ENCODE results near the gene TBC1D5. TPM values are rescaled to one million over a fixed set of nuclear protein-coding genes. Genes with fewer than 3 reads are reported as not detected.

The TBC1D5 gene
- total and polyA plus RNA-seq, 2 of the 4 experiments (the other 2 are of a cell fraction) = 16.4 to 57.0 TPM

- POLR2A ChIA-PET (ENCODE audit: unreplicated experiment) = no interaction called here
- H3K27me3 ChIP-seq (ENCODE audit: control insufficient read depth, insufficient read depth, low read length) = no peaks in the 10 kb centered on the region
- H3K9me3 ChIP-seq (ENCODE audit: control insufficient read depth, insufficient read depth, low read length) = no peaks in the 10 kb centered on the region
- in situ Hi-C loops (cut with MboI; ENCODE audit: low sequenced_read_pairs) = no loop called here
- no peak overlapping the region for H3K4ac ChIP-seq (ENCODE audit: low read depth, low read length)
- intact Hi-C loops (cut with micrococcal nuclease) = no loop called here
- no peak overlapping the region for H3K56ac ChIP-seq (ENCODE audit: extremely low read depth, insufficient read depth, low read length)
- H3K9me1 ChIP-seq (ENCODE audit: insufficient read depth, low read length) = no peaks in the 10 kb centered on the region
- H3K4me2 ChIP-seq (ENCODE audit: low read depth, low read length) = no peak overlapping the region
- DNase-seq = no peak
- H4K8ac ChIP-seq (ENCODE audit: low read depth in 2 of 2, low read length in 2 of 2) = no peak overlapping the region
- no peak overlapping the region for H3K23ac ChIP-seq (ENCODE audit: low read depth, low read length)
- H3K14ac ChIP-seq (replicated peaks; ENCODE audit: low read depth, low read length) = no peak overlapping the region
- dilution Hi-C loops (cut with HindIII; ENCODE audit: low sequenced_read_pairs, unreplicated experiment) = no loop called here
- H2BK15ac ChIP-seq (ENCODE audit: low read depth, low read length) = no peak overlapping the region
- no peak overlapping the region for H3K4me3 ChIP-seq (ENCODE audit: insufficient read depth, low read depth, low read length)
- no peaks in the 10 kb centered on the region; the same call in 1 of the 2 replicates for H3K4me1 ChIP-seq (ENCODE audit: control insufficient read depth, insufficient read depth, low read length)
- H3K79me1 ChIP-seq (ENCODE audit: low read depth in 1 of 2, low read length in 2 of 2) = peaks cover 0 to 2% of the 10 kb centered on the region in 2 experiments; a peak in 1 of 4 replicates
- no peak overlapping the region for H4K5ac ChIP-seq (ENCODE audit: low read depth, low read length)
- H3K18ac ChIP-seq (ENCODE audit: low read depth, low read length) = no peak overlapping the region
- no TSS peak for BruUV-seq (replicated peaks)
- H4K20me1 ChIP-seq (ENCODE audit: insufficient read depth, low read length) = no peaks in the 10 kb centered on the region
- no CpG with 5 or more reads among the region's 3 CpGs for WGBS, 2 experiments (ENCODE audit: extremely low coverage in 2 of 2, insufficient read length in 1 of 2)
- H2AK9ac ChIP-seq (replicated peaks; ENCODE audit: low read depth, low read length, poor library complexity) = no peak overlapping the region
- TF ChIP-seq CTCF (conservative IDR thresholded peaks at IDR 0.05; ENCODE audit: low read depth, low read length) (no peak), CEBPB (IDR thresholded peaks at IDR 0.05; ENCODE audit: low read depth, low read length) (no peak), MAFK (IDR thresholded peaks at IDR 0.05; ENCODE audit: low read depth, low read length) (no peak), POLR2A (IDR thresholded peaks at IDR 0.05; ENCODE audit: low read depth, low read length) (no peak), RAD21 (IDR thresholded peaks at IDR 0.05; ENCODE audit: low read length) (no peak), USF2 (IDR thresholded peaks at IDR 0.05; ENCODE audit: low read depth, low read length) (no peak), CHD1 (IDR thresholded peaks at IDR 0.05; ENCODE audit: low read depth, low read length) (no peak), ELK1 (IDR thresholded peaks at IDR 0.05; ENCODE audit: borderline replicate concordance, low read depth, low read length) (no peak), SMC3 (IDR thresholded peaks at IDR 0.05; ENCODE audit: low read depth, low read length) (no peak), FOS (IDR thresholded peaks at IDR 0.05; ENCODE audit: low read depth, low read length) (no peak), BHLHE40 (IDR thresholded peaks at IDR 0.05; ENCODE audit: low read depth, low read length) (no peak), RFX5 (IDR thresholded peaks at IDR 0.05; ENCODE audit: low read depth, low read length) (no peak), MXI1 (IDR thresholded peaks at IDR 0.05; ENCODE audit: borderline replicate concordance, low read depth, low read length) (no peak), NFE2L2 (IDR thresholded peaks at IDR 0.05; ENCODE audit: low read depth, low read length) (no peak), MAZ (IDR thresholded peaks at IDR 0.05; ENCODE audit: borderline replicate concordance, low read depth, low read length) (no peak), RCOR1 (IDR thresholded peaks at IDR 0.05; ENCODE audit: insufficient replicate concordance, low read length) (no peak)
- no peak overlapping the region for H3K9ac ChIP-seq (ENCODE audit: low read depth, low read length)
- H2AK5ac ChIP-seq (ENCODE audit: low read depth, low read length) = no peak overlapping the region
- no peak overlapping the region for H2BK120ac ChIP-seq (ENCODE audit: low read depth, low read length)
- H2AFZ ChIP-seq (replicated peaks; ENCODE audit: low read length, poor library complexity) = no peak overlapping the region
- H3K36me3 ChIP-seq (ENCODE audit: control insufficient read depth, insufficient read depth, low read length) = no peaks in the 10 kb centered on the region
- H3K27ac ChIP-seq (ENCODE audit: insufficient read depth, low read length) = no peak overlapping the region
- H2BK5ac ChIP-seq (ENCODE audit: low read depth, low read length, poor library complexity, severe bottlenecking) = no peak overlapping the region
- no peak for ATAC-seq (ENCODE audit: low read depth)
- CTCF ChIA-PET = no interaction called here
- no peak overlapping the region for H4K91ac ChIP-seq (ENCODE audit: insufficient read depth, low read depth, low read length)
- H2BK20ac ChIP-seq (ENCODE audit: low read depth, low read length) = no peak overlapping the region
These were observed 77.5 kb downstream of the TBC1D5 start for GRCh38 chr3:17664923-17665322.

Measured in IMR-90 (cell line).